Prostate gland (tissue), 2 donors: Measurements from ENCODE around the gene LIMD2. TPM values are rescaled to one million over a fixed set of nuclear protein-coding genes. Genes with fewer than 3 reads are reported as not detected.
"Not testable (repeated sequence)": the region's sequence is repeated elsewhere in the genome, so short reads cannot be mapped to it uniquely, and the experiment has no call there.

ENCODE experiments used
- DNase-seq: peaks from one replicate; pipeline ENCODE4 v3.0.0-alpha.2; 2019; ENCODE audit warnings: low spot score
- H3K27ac ChIP-seq, 2 donors: fragments of 200-600 bp; sonication (generic); 2 replicates each; pipeline ENCODE4 v1.5.1; 2017 to 2019
- H3K27me3 ChIP-seq: fragments of 200-600 bp; sonication (generic); replicated peaks from 2 replicates; pipeline ENCODE4 v1.5.1; 2019; ENCODE audit not compliant: insufficient read depth
- H3K36me3 ChIP-seq, 2 donors: fragments of 200-600 bp; sonication (generic); 1 replicate in 1 of 2; 2 replicates in 1 of 2; pipeline versions ENCODE4 v1.5.1 to v1.8.1; 2017 to 2019
- H3K4me1 ChIP-seq: fragments of 200-600 bp; sonication (generic); replicated peaks from 2 replicates; pipeline ENCODE4 v1.5.1; 2019
- H3K4me3 ChIP-seq, 2 donors: fragments of 200-600 bp; sonication (generic); 2 replicates each; pipeline ENCODE4 v1.5.1; 2017 to 2019
- H3K9me3 ChIP-seq: fragments of 200-600 bp; sonication (generic); 2 replicates; pipeline ENCODE4 v1.5.1; 2017
- CTCF ChIP-seq, 4 experiments: fragments of 200-600 bp in 2 of 4; fragments of 450-650 bp in 2 of 4; sonication (generic) in 2 of 4; IDR thresholded peaks; 1 replicate in 3 of 4; 2 replicates in 1 of 4; pipeline ENCODE4 v1.5.1; 2016 to 2019; ENCODE audit warnings: antibody characterized with exemption in 4 of 4, mild to moderate bottlenecking in 2 of 4, moderate library complexity in 2 of 4
- POLR2A ChIP-seq: fragments of 450-650 bp; IDR thresholded peaks from one replicate; pipeline ENCODE4 v1.6.1; 2016; ENCODE audit warnings: antibody characterized with exemption, mild to moderate bottlenecking
- POLR2AphosphoS5 ChIP-seq: sonication (generic); formaldehyde crosslinking; IDR thresholded peaks from one replicate; pipeline ENCODE4 v1.6.1; 2017; ENCODE audit warnings: antibody characterized with exemption
- WGBS: methylation state at CpG from one replicate; pipeline ENCODE4 v1.1.5; 2018; 5-methylcytosine and 5-hydroxymethylcytosine counted together
- intact Hi-C: fragments of 100-400 bp; cut with DNase I; formaldehyde crosslinking; loops from one replicate; pipeline ENCODE4 v1.14.2; 2022
- total RNA-seq, 2 donors: library from RNA; depleted of rRNA; stranded (reverse); fragments of >200 nt; gene quantifications; one replicate each; pipeline ENCODE4 v1.1.0, GENCODE V29; 2016

The LIMD2 gene
- total RNA-seq, 2 donors from 2014 or later: 29.9 to 51.9 TPM

GRCh38 chr17:63735691-63736090, 35.8 kb upstream of the LIMD2 start:
- intact Hi-C loops: no loop called here
- Histone ChIP-seq H3K36me3 (no peaks in the 10 kb centered on the region), H3K4me1 (no peaks in the 10 kb centered on the region), H3K27me3 (no peaks in the 10 kb centered on the region), H3K4me3 (no peak overlapping the region), H3K27ac (no peak overlapping the region), H3K9me3 (no peaks in the 10 kb centered on the region)
- 97% methylated on average over 8 of the region's 8 CpGs for WGBS
- TF ChIP-seq POLR2AphosphoS5 (no peak), POLR2A (no peak), CTCF (IDR thresholded peaks at IDR 0.05) (no peak)
- no peak for DNase-seq

GRCh38 chr17:63722403-63722802, 22.5 kb upstream of the LIMD2 start:
- no peaks in the 10 kb centered on the region for H3K4me1 ChIP-seq
- H3K27ac ChIP-seq: no peak overlapping the region
- H3K27me3 ChIP-seq: no peaks in the 10 kb centered on the region
- H3K36me3 ChIP-seq: no peaks in the 10 kb centered on the region
- no peaks in the 10 kb centered on the region for H3K9me3 ChIP-seq
- TF ChIP-seq POLR2A: no peak
- no peak for TF ChIP-seq CTCF (IDR thresholded peaks at IDR 0.05)
- TF ChIP-seq POLR2AphosphoS5: no peak
- H3K4me3 ChIP-seq: no peak overlapping the region
- intact Hi-C loops: no loop called here
- 68% methylated on average over 2 of the region's 2 CpGs for WGBS
- no peak for DNase-seq

GRCh38 chr17:63720194-63720593, 20.3 kb upstream of the LIMD2 start:
- WGBS: 96% methylated on average over 5 of the region's 5 CpGs
- H3K4me1 ChIP-seq, H3K9me3 ChIP-seq, H3K4me3 ChIP-seq, DNase-seq, H3K27me3 ChIP-seq, H3K27ac ChIP-seq, intact Hi-C loops, H3K36me3 ChIP-seq: not testable (repeated sequence)

- Histone ChIP-seq H3K4me3 (no peak overlapping the region), H3K9me3 (no peaks in the 10 kb centered on the region), H3K27me3 (no peaks in the 10 kb centered on the region), H3K36me3 (no peaks in the 10 kb centered on the region), H3K4me1 (no peaks in the 10 kb centered on the region), H3K27ac (no peak overlapping the region)
- TF ChIP-seq POLR2AphosphoS5 (no peak), POLR2A (no peak), CTCF (IDR thresholded peaks at IDR 0.05) (no peak)
- WGBS: 83% methylated on average over 5 of the region's 5 CpGs
- intact Hi-C loops: no loop called here
- DNase-seq: no peak
These were observed 19.1 kb upstream of the LIMD2 start for GRCh38 chr17:63718988-63719387.

GRCh38 chr17:63716426-63716825, 16.5 kb upstream of the LIMD2 start:
- Histone ChIP-seq H3K4me1 (no peaks in the 10 kb centered on the region), H3K27me3 (no peaks in the 10 kb centered on the region), H3K4me3 (no peak overlapping the region), H3K9me3 (no peaks in the 10 kb centered on the region), H3K36me3 (no peaks in the 10 kb centered on the region), H3K27ac (no peak overlapping the region)
- TF ChIP-seq POLR2AphosphoS5 (no peak), POLR2A (no peak), CTCF (IDR thresholded peaks at IDR 0.05) (no peak)
- 89% methylated on average over 3 of the region's 3 CpGs for WGBS
- no peak for DNase-seq
- intact Hi-C loops: no loop called here
